Neural cell (in vitro differentiated cells): ENCODE measurements around the gene FLT3LG.

ENCODE experiments used
- EP300 ChIP-seq: fragments of 450-650 bp; conservative IDR thresholded peaks from 2 replicates; pipeline ENCODE4 v1.6.1; 2014; ENCODE audit warnings: antibody characterized with exemption, mild to moderate bottlenecking, moderate library complexity; ENCODE audit not compliant: poor library complexity, severe bottlenecking
- RAD21 ChIP-seq: fragments of 450-650 bp; conservative IDR thresholded peaks from 2 replicates; pipeline ENCODE4 v1.6.1; 2014; ENCODE audit warnings: antibody characterized with exemption, mild to moderate bottlenecking, moderate library complexity
- TF ChIP-seq, protein P1 (sequence below): fragments of 450-650 bp; IDR thresholded peaks from 2 replicates; pipeline ENCODE4 v1.5.1; 2014; ENCODE audit warnings: antibody characterized with exemption, mild to moderate bottlenecking, moderate library complexity; ENCODE audit not compliant: poor library complexity, severe bottlenecking

DNA sequence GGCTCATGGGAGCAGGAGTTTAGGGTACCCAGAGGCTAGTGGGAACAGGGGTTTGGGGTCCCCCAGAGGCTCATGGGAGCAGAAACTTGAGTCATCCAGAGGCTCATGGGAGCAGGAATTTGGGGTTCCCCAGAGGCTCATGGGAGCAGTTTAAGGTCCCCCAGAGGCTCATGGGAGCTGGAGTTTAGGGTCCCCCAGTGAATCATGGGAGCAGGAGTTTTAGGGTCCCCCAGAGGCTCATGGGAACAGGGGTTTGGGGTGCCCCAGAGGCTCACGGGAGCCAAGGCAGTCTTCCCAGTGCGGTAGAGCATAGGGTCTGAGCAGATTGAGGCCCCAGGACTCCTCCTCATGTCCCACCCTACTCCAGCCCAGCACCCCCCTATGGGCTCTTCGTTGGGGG, 8.6 kb upstream of the FLT3LG start:
- TF ChIP-seq, protein P1, sequence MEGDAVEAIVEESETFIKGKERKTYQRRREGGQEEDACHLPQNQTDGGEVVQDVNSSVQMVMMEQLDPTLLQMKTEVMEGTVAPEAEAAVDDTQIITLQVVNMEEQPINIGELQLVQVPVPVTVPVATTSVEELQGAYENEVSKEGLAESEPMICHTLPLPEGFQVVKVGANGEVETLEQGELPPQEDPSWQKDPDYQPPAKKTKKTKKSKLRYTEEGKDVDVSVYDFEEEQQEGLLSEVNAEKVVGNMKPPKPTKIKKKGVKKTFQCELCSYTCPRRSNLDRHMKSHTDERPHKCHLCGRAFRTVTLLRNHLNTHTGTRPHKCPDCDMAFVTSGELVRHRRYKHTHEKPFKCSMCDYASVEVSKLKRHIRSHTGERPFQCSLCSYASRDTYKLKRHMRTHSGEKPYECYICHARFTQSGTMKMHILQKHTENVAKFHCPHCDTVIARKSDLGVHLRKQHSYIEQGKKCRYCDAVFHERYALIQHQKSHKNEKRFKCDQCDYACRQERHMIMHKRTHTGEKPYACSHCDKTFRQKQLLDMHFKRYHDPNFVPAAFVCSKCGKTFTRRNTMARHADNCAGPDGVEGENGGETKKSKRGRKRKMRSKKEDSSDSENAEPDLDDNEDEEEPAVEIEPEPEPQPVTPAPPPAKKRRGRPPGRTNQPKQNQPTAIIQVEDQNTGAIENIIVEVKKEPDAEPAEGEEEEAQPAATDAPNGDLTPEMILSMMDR: no peak
- no peak for TF ChIP-seq RAD21
- TF ChIP-seq EP300: no peak
